Caco-2 (cell line): ENCODE data around the gene PAX7. TPM values are rescaled to one million over a fixed set of nuclear protein-coding genes. Genes with fewer than 3 reads are reported as not detected.

Source experiments
- BruUV-seq: library from RNA; stranded (reverse); fragments of 400-500 nt; replicated peaks from 2 replicates; lab custom pipeline; 2021; lab: Mats Ljungman, UMichigan
- CTCF ChIA-PET: fragments of 300-600 bp; sonication (Branson Sonifier 250); formaldehyde crosslinking; loops from one replicate; lab custom pipeline; 2022; ENCODE audit warnings: antibody characterized with exemption; lab: Charles Lee
- POLR2A ChIA-PET: fragments of 300-600 bp; sonication (Branson Sonifier 250); formaldehyde crosslinking; loops from one replicate; lab custom pipeline; 2022; ENCODE audit warnings: antibody characterized with exemption; lab: Charles Lee
- DNase-seq, 2 experiments: peaks; one replicate each; pipeline versions ENCODE4 v3.0.0 to v3.0.0-alpha.2; 2020 to 2022
- H3K27me3 ChIP-seq: replicated peaks from 2 replicates; pipeline ENCODE4 v1.6.0; 2011; ENCODE audit warnings: low read length; ENCODE audit not compliant: control insufficient read depth, insufficient read depth
- H3K36me3 ChIP-seq: 2 replicates; pipeline ENCODE4 v1.5.1; 2011; ENCODE audit warnings: low read length; ENCODE audit not compliant: control insufficient read depth, insufficient read depth
- H3K4me1 ChIP-seq: fragments of 250-450 bp; sonication (Bioruptor Pico); 2 replicates; pipeline ENCODE4 v1.5.1; 2020; ENCODE audit warnings: mild to moderate bottlenecking
- H3K4me3 ChIP-seq: 2 replicates; pipeline ENCODE4 v1.5.1; 2011; ENCODE audit warnings: low read depth, mild to moderate bottlenecking, control low read depth, low read length
- H3K9me3 ChIP-seq: fragments of 250-450 bp; sonication (Bioruptor Pico); 2 replicates; pipeline ENCODE4 v1.5.1; 2020; ENCODE audit warnings: mild to moderate bottlenecking, moderate library complexity
- H3K27ac Mint-ChIP-seq: one replicate; pipeline ENCODE4 v1.8.0; 2022; ENCODE audit warnings: mixed read lengths; ENCODE audit not compliant: unreplicated experiment
- H3K27me3 Mint-ChIP-seq: one replicate; pipeline ENCODE4 v1.8.0; 2022; ENCODE audit warnings: mixed read lengths; ENCODE audit not compliant: insufficient read depth, unreplicated experiment
- H3K36me3 Mint-ChIP-seq: one replicate; pipeline ENCODE4 v1.8.0; 2022; ENCODE audit warnings: mild to moderate bottlenecking, mixed read lengths; ENCODE audit not compliant: insufficient read depth, unreplicated experiment
- H3K4me1 Mint-ChIP-seq: one replicate; pipeline ENCODE4 v1.8.0; 2022; ENCODE audit warnings: low read depth, mixed read lengths; ENCODE audit not compliant: unreplicated experiment
- H3K4me3 Mint-ChIP-seq: one replicate; pipeline ENCODE4 v1.8.0; 2022; ENCODE audit warnings: mild to moderate bottlenecking, moderate library complexity, mixed read lengths; ENCODE audit not compliant: unreplicated experiment
- H3K9me3 Mint-ChIP-seq: one replicate; pipeline ENCODE4 v1.8.0; 2022; ENCODE audit warnings: mixed read lengths; ENCODE audit not compliant: unreplicated experiment
- intact Hi-C: fragments of 100-400 bp; cut with micrococcal nuclease; formaldehyde crosslinking; loops from one replicate; pipeline ENCODE4 v1.10.0; 2022; ENCODE audit not compliant: unreplicated experiment
- total RNA-seq: library from RNA; stranded (reverse); gene quantifications from 2 replicates; pipeline ENCODE4 v1.2.3, GENCODE V29; 2022
- TF ChIP-seq, protein P1 (sequence below), 2 experiments: fragments of 200-600 bp in 1 of 2; IDR thresholded peaks; 1 replicate in 1 of 2; 2 replicates in 1 of 2; pipeline versions ENCODE4 v1.5.1 to v1.8.0; 2011 to 2022; ENCODE audit warnings: antibody characterized with exemption in 1 of 2, control low read depth in 1 of 2, inconsistent platforms in 1 of 2, low read depth in 1 of 2, low read length in 1 of 2, mild to moderate bottlenecking in 1 of 2, moderate library complexity in 1 of 2; ENCODE audit not compliant: insufficient read depth in 1 of 2, severe bottlenecking in 1 of 2, unreplicated experiment in 1 of 2

The PAX7 gene
- total RNA-seq, 1 experiment from 2014 or later, result 0.18 TPM

GRCh38 chr1:18760156-18760555 lies 129.5 kb downstream of the PAX7 start:
- H3K9me3 ChIP-seq, result no peaks in the 10 kb centered on the region
- Mint-ChIP-seq H3K4me3 (no peak overlapping the region), H3K4me1 (no peaks in the 10 kb centered on the region), H3K9me3 (no peaks in the 10 kb centered on the region), H3K27ac (no peak overlapping the region), H3K27me3 (peaks cover 8% of the 10 kb centered on the region), H3K36me3 (no peaks in the 10 kb centered on the region)
- H3K4me3 ChIP-seq, result no peak overlapping the region
- DNase-seq, result no peak
- no peaks in the 10 kb centered on the region for H3K4me1 ChIP-seq
- ChIA-PET CTCF (interaction anchor here (0.6 kb wide), 1 partner anchor 1078 kb away, joined by 3 read pairs; no protein-coding TSS in a partner anchor), POLR2A (no interaction called here)
- H3K27me3 ChIP-seq, result no peaks in the 10 kb centered on the region
- no TSS peak for BruUV-seq
- intact Hi-C loops, result no loop called here
- TF ChIP-seq, protein P1, sequence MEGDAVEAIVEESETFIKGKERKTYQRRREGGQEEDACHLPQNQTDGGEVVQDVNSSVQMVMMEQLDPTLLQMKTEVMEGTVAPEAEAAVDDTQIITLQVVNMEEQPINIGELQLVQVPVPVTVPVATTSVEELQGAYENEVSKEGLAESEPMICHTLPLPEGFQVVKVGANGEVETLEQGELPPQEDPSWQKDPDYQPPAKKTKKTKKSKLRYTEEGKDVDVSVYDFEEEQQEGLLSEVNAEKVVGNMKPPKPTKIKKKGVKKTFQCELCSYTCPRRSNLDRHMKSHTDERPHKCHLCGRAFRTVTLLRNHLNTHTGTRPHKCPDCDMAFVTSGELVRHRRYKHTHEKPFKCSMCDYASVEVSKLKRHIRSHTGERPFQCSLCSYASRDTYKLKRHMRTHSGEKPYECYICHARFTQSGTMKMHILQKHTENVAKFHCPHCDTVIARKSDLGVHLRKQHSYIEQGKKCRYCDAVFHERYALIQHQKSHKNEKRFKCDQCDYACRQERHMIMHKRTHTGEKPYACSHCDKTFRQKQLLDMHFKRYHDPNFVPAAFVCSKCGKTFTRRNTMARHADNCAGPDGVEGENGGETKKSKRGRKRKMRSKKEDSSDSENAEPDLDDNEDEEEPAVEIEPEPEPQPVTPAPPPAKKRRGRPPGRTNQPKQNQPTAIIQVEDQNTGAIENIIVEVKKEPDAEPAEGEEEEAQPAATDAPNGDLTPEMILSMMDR (IDR thresholded peaks at IDR 0.05; ENCODE audit: insufficient read depth in 1 of 2, low read depth in 1 of 2, low read length in 1 of 2, severe bottlenecking in 1 of 2, unreplicated experiment in 1 of 2), result no peak
- no peaks in the 10 kb centered on the region for H3K36me3 ChIP-seq

DNA sequence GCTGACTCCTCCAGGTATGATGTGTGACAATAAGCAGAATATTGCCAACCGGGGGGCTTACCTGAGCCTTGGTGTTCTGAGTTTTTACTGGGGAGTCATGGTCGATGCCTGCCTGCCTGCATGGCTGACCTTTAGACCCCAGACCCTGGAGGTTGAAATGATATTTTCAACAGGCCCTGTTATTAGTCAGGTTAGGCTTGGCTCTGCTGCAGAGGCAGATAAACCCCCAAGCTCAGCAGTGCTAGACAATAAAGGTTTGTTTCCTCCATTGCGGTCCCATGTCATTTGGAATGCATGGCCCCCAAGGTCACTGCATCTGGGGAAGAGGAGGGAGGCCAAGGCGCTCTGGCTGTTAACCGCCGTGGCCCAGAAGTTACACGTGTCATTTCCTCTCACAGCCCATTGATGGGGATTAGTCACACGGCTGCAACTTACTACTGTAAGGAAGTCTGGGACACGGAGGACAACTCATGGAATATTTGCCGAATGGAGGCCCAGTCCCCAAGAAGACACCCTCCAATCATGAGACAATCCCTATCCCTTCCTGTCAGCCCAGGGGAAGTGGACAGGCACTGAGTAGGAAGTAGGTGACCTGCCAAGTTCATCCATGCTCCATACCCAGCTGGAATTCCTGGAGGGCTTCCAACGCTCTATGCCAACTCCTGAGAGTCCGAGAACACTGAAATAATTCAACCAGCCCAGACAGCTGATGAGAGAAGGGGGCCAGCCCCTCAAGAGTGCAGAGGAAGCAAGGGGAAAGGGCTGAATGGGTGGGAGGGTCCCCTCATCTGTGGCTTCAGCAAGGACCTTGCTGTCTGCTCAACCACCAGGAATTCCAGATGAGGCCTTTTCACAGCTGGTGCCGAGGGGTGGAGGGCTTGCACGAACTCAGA lies 131.5 kb downstream of the PAX7 start:
- H3K27me3 ChIP-seq, result no peaks in the 10 kb centered on the region; the same call in 1 of the 2 replicates
- H3K4me1 Mint-ChIP-seq, result no peaks in the 10 kb centered on the region
- ChIA-PET CTCF (interaction anchor here (0.7 kb wide), 1 partner anchor 493 kb away, joined by 3 read pairs; no protein-coding TSS in a partner anchor), POLR2A (no interaction called here)
- H3K4me3 ChIP-seq, result no peak overlapping the region
- TF ChIP-seq, protein P1 (IDR thresholded peaks at IDR 0.05; ENCODE audit: insufficient read depth in 1 of 2, low read depth in 1 of 2, low read length in 1 of 2, severe bottlenecking in 1 of 2, unreplicated experiment in 1 of 2), result no peak
- no peak for DNase-seq
- no peak overlapping the region for H3K27ac Mint-ChIP-seq
- H3K36me3 Mint-ChIP-seq, result no peaks in the 10 kb centered on the region
- H3K4me1 ChIP-seq, result no peaks in the 10 kb centered on the region
- BruUV-seq, result no TSS peak
- peaks cover 14% of the 10 kb centered on the region for H3K27me3 Mint-ChIP-seq
- H3K4me3 Mint-ChIP-seq, result no peak overlapping the region
- H3K9me3 Mint-ChIP-seq, result no peaks in the 10 kb centered on the region
- H3K9me3 ChIP-seq, result no peaks in the 10 kb centered on the region
- no peaks in the 10 kb centered on the region for H3K36me3 ChIP-seq
- intact Hi-C loops, result no loop called here

DNA sequence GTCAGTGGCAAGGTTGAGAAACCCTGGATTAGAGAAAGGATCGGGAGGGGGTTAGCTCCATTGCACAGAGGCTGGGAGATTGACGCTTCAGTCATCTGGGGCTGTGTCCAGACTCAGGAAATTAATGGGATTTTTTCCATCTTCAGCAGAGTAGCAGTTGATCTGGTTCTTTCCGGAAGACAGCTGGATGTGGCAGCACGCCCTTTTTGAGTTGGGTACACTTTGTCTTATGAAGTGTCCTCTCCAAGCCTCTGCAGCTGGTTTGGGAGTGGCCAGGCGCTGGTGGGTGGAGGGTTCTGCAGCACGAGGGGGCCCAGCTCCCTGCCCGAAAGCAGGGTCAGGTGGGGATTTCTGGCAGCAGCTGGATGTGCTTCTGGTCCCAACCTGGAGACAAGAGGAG lies 133.7 kb downstream of the PAX7 start:
- no peak overlapping the region for H3K27ac Mint-ChIP-seq
- CTCF ChIA-PET, result no interaction called here
- no peaks in the 10 kb centered on the region for H3K9me3 Mint-ChIP-seq
- POLR2A ChIA-PET, result no interaction called here
- H3K27me3 ChIP-seq, result no peaks in the 10 kb centered on the region; the same call in 1 of the 2 replicates
- no peaks in the 10 kb centered on the region for H3K36me3 Mint-ChIP-seq
- no peaks in the 10 kb centered on the region for H3K4me1 Mint-ChIP-seq
- TF ChIP-seq, protein P1 (IDR thresholded peaks at IDR 0.05; ENCODE audit: insufficient read depth in 1 of 2, low read depth in 1 of 2, low read length in 1 of 2, severe bottlenecking in 1 of 2, unreplicated experiment in 1 of 2), result no peak
- no peak overlapping the region for H3K4me3 ChIP-seq
- H3K36me3 ChIP-seq, result no peaks in the 10 kb centered on the region
- H3K27me3 Mint-ChIP-seq, result peaks cover 17% of the 10 kb centered on the region
- DNase-seq, result no peak
- no peaks in the 10 kb centered on the region for H3K9me3 ChIP-seq
- intact Hi-C loops, result no loop called here
- BruUV-seq, result no TSS peak
- no peak overlapping the region for H3K4me3 Mint-ChIP-seq
- no peaks in the 10 kb centered on the region for H3K4me1 ChIP-seq
